ENCODE measurements around the gene KAT6B.
"Not testable (repeated sequence)": the region's sequence is repeated elsewhere in the genome, so short reads cannot be mapped to it uniquely, and the experiment has no call there.

KAT6B gene

DNA sequence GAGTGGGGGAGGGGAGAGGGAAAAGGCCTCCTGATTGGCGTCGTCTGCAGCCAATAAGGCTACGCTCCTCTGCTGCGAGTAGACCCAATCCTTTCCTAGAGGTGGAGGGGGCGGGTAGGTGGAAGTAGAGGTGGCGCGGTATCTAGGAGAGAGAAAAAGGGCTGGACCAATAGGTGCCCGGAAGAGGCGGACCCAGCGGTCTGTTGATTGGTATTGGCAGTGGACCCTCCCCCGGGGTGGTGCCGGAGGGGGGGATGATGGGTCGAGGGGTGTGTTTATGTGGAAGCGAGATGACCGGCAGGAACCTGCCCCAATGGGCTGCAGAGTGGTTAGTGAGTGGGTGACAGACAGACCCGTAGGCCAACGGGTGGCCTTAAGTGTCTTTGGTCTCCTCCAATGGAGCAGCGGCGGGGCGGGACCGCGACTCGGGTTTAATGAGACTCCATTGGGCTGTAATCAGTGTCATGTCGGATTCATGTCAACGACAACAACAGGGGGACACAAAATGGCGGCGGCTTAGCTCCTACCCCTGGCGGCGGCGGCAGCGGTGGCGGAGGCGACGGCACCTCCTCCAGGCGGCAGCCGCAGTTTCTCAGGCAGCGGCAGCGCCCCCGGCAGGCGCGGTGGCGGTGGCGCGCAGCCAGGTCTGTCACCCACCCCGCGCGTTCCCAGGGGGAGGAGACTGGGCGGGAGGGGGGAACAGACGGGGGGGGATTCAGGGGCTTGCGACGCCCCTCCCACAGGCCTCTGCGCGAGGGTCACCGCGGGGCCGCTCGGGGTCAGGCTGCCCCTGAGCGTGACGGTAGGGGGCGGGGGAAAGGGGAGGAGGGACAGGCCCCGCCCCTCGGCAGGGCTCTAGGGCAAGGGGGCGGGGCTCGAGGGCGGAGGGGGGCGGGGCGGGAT lies at the start of gene KAT6B:
Gene KAT6B, plus strand, starts transcription at position 459 of the 903 bp plus-strand sequence. CDS start 16,258 bp downstream, outside the sequence.
- peak; percentile 100 for DNase-seq (ENCODE audit: low read depth in 2 of 2)

DNA sequence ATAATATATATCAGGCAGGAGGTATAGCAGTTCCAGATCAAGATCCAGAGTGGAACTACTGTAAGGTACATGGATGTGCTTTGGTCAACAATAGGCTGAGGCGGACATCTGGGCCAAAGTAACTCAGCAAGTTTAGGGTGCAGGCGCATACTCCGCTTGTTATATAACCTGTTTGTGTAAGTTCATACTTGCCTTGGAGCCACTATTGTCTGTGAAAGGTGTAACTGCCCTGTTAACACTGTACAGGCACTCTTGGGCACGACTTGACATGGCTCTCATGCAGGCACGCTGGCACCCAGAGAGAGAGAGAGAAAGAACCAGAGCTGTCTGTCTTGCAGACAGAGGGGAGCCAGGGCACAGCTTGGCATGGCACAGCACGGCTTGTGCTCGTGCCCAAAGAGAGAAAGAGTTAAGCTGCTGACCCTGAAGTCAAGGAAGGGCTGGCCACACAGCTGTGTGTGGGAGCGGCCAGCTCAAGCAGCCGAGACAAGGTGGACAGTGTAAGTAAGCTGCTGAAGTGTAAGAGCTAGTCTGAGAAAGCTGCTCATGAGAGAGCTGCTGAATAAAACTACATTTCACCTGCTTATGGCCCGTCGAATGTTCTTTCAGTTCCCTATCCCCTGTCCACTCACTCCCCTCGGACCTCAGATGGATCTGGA lies 47.8 kb upstream of the KAT6B start:
- DNase-seq (ENCODE audit: low read depth in 2 of 2): no peak

DNA sequence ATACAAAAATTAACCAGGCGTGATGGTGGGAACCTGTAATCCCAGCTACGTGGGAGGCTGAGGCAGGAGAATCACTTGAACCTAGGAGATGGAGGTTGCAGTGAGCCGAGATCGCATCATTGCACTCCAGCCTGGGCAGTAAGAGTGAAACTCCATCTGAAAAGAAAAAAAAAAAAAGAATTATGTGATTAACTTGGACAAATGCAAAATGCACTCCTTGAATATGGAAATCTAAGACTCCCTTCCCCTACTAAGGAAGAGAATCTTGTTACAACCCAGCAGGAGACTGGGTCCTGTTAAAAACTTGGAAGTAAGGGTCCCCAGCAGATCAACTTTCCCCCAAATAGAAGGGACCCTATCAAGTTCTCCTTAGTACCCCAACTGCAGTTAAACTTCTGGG lies 44.5 kb upstream of the KAT6B start:
- DNase-seq (ENCODE audit: low read depth in 2 of 2): not testable (repeated sequence)

DNA sequence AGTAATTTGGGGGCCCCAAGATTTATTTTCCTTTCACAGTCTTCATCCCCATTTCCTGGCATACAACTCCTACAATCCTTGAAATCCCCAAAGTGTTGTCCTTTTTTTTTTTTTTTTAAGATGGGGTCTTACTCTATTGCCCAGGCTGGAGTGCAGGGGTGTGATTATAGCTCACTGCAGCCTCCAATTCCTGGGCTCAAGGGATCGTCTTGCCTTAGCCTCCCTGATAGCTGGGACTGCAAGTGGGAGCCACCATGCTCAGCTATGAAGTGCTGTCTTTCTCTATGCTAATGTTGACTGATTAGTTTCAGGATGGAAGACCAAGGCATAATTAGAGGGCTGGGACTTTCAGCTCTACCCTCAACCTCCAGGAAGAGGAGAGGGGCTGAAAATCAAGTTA lies 41.9 kb upstream of the KAT6B start:
- DNase-seq (ENCODE audit: low read depth in 2 of 2): no peak

DNA sequence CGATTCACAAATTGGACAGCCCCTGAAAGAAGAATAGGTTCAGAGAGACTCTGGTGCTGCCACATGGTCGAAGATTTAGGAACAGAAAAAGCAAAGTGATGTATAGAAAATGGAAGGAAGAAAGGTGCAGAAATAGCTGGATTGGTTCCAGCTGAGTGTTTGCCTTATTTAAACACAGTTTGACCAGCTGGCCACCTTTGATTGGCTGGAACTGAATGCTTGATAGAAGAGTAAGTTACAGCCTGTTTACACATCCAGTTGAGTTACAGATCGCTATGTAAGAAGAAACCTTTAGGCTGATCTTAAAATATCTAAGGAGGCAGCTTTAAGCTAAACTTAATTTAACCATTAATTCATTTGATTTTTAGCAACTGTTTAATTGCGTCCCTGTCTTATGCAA lies 40.3 kb upstream of the KAT6B start:
- no peak for DNase-seq (ENCODE audit: low read depth in 2 of 2)

DNA sequence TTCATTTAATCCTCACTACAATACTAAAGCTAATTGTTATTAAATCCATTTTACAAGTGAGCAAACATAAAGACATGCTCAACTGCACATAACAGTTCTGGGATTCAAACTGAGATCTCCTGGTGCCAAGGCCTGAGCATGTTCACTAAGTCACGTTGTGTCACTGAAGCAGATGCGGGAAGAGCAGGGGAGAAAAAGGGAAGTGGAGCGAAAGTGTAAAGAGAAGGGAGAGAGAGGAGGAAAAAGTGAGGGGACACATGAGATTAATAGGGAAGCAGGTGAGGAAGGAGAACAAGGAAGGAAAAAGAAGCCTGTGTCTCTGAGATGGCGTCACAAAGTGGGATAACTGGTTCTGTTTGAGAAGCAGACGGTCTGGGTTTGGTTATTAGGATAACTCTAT lies 38.9 kb upstream of the KAT6B start:
- no peak for DNase-seq (ENCODE audit: low read depth in 2 of 2)

DNA sequence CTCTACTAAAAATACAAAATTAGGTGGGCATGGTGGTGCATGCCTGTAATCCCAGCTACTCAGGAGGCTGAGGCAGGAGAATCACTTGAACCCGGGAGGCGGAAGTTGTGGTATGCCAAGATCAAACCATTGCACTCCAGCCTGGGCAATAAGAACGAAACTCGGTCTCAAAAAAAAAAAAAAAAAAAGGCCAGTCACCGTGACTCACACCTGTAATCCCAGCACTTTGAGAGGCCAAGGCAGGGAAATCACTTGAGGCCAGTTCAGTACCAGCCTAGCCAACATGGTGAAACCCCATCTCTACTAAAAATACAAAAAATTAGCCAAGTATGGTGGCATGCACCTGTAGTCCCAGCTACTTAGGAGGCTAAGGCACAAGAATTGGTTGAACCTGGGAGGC lies 34.4 kb upstream of the KAT6B start:
- DNase-seq (ENCODE audit: low read depth in 2 of 2): not testable (repeated sequence)

DNA sequence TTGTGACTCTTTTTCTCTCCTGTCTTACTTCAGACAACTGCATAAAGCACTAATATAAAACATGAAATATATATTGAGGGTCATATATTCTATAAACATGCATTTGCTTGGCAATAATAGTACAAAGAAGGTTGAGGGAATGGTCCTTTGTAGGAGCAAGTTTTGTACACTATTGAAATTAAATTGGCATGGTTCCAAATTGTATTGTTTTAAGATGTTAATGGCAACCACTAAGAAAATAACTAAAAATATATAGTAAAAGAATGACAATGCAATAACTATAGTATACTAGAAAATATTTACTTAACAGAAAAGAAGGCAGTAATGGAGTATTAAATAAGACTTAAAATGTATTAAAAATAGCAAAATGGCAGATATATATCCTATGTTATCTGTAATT lies 33.7 kb upstream of the KAT6B start:
- no peak for DNase-seq (ENCODE audit: low read depth in 2 of 2)

DNA sequence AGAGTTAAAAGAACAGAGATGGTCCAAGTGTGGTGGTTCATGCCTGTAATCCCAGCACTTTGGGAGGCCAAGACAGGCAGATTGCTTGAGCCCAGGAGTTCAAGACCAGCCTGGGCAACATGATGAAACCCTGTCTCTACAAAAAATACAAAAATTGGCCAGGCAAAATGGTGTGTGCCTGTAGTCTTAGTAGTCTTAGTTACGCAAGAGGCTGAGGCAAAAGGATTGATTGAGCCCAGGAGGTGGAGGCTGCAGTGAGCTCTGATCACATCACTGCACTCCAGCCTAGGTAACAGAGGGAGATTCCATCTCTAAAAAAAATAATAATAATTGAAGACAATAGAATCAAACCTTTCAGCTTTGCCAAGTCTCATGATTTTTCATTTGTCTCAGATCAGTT lies 33.2 kb upstream of the KAT6B start:
- not testable (repeated sequence) for DNase-seq (ENCODE audit: low read depth in 2 of 2)

DNA sequence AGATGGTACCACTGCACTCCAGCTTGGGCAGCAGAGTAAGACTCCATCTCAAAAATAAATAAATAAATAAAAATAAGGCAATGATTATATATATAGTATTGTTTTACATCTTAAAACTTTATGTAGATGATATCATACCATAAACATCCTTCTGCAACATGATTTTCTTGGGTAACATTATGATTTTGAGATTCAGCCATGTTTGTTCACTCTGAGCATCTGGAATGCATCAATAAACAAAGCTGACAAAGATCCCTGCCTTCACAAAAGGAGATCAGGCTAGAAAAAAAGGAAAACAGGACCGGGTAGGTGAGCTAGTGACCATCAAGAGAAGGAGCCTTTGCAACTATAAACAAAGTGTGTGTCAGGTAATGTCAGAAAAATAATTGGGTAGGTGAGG lies 31.9 kb upstream of the KAT6B start:
- no peak for DNase-seq (ENCODE audit: low read depth in 2 of 2)

DNA sequence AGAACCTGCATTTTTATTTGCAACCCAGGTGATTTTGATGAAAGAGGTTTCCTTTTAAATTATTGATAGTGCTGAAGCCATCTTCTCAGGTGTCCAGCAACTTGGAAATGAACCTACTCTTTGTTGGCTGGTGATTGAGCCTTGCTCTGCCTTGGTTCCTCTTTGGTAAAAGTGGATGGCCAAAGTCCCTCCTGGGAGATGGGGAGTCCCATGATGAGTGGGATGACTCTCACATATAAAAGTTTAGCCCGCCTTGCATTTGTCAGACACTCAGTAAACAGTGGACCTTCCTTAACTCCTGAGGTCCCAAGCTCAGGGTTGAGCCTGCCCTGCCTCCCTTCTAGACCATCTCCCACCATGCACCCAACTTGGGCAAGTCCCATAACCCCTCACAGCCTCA lies 28.9 kb upstream of the KAT6B start:
- DNase-seq (ENCODE audit: low read depth in 2 of 2): no peak

DNA sequence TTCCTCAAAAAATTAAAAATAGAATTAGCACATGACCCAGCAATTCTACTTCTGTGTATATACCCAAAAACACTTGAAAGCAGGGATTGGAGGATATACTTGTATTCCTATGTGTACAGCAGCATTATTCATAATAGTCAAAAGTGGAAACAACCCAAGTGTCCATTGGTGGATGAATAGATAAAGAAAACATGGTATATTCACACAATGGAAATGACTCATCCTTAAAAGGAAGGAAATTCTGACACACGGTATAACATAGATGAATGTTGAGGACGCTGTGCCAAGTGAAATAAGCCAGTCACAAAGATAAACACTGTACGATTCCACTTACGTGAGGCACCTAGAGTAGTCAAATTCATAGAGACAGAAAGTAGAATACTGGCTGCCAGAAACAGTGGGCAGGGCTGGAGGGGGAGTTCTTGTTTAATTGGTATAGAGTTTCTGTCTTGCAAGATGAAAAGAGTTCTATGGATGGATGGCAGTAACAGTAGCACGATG lies 26.6 kb upstream of the KAT6B start:
- peak; percentile 38 to 40 for DNase-seq (ENCODE audit: low read depth in 2 of 2)

DNA sequence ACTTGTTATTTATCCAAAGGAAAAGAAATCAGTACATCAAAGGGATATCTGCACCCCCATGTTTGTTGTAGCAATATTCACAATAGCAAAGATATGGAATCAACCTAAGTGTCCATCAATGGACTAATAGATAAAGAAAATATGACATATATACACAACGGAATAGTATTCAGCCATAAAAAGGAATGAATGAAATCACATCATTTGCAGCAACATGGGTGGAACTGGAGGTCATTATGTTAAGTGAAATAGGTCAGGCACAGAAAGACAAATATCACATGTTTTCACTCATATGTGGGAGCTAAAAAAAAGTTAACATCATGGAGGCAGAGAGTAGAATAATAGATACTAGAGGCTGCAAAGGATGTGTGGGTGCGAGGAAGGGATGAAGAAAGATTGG lies 25.0 kb upstream of the KAT6B start:
- no peak for DNase-seq (ENCODE audit: low read depth in 2 of 2)

DNA sequence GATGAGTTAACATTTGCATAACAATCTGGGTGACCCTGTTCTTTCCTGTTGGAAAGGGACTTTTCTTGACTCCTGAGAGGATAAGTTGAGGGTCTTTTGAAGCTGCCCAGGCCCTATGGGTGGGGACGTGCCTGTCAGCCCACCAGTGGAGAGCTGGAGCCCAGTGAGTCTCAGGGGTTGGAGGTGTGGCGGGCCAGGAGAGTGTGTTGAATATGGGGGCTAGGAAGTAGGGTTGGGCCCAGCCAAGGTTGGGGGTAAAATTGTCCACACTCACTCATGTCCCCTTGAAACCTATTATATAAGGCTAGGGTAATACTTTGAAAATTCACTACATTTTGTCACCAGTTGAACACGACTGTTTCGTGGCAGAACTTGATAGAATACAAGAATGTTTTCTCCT lies 17.9 kb upstream of the KAT6B start:
- no peak for DNase-seq (ENCODE audit: low read depth in 2 of 2)

DNA sequence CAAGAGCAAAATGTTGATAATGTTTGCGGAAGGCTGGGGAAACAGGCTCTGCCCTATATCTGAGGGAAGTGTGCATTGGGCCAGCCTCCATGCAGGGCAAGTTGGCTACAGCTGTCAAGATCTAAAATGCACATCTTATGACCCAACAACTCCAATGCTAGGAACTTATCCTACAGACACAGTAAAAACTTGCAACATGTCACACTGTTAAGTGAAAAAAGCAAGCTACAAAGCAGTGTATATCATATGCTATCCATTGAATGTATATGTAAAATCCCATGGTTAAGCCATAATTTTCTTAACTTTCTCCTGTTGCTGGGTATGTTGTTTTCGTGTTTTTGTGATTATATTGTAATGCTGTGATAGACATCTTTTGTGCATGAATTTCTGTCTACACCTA lies 16.3 kb upstream of the KAT6B start:
- no peak for DNase-seq (ENCODE audit: low read depth in 2 of 2)

DNA sequence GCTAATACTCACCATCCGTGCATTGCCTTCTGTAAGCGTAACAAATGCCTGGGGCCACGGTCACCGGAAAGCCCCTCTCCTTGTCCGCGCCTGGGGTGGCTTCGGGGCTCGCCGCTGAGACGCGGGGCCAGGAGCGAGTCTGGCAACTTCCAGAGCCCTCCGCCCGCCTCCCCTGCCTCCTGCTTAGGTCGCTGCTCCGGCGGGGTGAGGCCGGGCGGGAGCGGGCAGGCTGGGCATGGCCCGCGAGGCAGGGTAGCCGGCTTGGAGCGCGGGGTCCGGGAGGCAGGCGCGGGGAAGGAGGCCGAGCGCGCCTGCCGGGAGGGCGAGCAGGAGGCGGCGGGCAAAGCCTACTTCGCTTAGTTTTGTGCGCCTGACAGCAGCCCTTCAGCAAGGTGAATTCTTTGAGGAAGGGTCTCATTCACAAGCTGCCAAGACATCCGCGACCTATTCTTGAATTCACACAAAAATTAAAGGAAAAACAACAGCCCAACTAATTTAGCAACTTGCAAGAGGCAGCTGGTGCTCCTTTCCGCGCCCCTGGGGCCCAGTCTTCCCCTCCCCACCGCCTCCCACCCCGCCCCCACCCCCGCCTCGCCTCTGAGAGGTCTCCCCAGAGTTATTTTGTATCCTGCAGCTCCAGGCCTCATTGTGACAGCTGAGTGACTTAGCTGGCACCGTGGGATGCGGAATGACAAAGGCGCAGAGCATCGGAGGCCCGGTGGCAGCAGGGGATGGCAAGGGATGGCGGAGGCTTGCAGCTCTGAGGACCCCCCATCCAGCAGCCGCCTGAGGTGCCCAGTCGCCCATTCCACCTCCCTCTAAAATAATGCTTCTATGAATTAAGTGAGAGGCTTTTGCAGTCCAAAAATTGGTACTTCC lies 12.8 kb upstream of the KAT6B start:
- no peak for DNase-seq (ENCODE audit: low read depth in 2 of 2)

DNA sequence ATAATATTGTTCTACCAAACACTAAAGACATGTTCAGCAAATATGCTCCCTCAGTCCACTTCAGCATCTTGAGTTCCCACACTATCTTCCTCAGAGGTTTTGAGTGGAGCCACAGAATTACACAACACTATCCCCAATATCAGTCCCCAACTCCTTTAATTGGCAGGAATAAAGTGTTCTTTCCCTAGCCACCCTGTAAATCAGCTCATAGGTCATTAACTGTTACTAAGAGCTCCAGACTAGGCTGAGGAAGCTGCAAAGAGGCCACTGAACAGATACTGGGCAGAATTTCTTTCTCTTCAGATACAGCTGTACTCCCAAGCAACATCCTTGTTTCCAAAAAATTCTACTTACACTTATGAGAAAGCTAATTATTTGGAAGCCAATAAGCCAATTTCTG lies 11.6 kb upstream of the KAT6B start:
- no peak for DNase-seq (ENCODE audit: low read depth in 2 of 2)

DNA sequence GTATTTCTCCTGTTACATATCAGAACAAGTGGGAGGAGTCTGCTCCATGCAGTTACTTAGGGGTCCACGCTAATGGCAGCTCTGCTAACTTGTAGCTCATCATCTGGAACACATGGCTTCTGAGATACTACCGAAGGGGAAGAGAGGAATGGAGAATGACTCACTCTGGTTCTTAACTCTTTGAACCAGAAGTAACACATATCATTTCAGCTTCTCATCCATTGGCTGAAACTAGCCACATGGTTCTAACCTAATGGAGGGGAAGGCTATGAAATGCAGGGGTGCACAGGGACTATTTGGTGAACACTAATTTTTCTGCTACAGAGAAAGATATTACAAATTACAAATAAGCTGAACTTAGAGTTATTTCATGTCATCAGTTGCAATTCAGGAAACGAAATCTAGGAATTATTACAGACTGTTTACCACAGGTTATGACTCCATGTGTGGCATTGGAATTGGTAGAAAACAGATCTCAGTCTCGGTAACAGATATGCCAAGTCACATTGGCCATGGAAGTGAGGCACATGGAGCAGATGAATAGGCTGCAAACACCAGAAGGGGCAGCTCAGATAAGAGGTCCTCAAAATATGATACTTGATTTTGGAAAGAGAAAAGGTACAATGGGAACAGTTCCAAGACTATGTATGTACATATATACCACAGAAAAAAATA lies 9.4 kb upstream of the KAT6B start:
- no peak for DNase-seq (ENCODE audit: low read depth in 2 of 2)

DNA sequence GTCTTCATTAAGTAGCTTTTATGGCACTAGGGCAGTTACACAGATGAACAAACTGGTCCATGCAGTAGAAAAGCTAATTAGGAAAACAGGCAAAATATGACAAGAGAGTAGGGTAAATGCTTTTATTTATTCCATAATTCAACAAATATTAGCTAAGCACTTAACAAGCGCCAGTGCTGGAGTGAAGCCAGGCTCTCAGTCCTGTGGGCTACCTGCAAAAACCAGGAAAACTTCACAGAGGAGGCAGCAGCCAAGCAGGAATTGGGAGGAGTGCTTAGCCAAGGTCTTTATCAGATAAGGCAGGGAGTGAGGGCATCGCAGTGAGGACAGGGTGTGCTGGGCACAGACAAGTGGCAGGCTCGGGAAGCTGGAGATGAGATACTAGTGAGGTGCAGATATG lies 4.9 kb upstream of the KAT6B start:
- no peak for DNase-seq (ENCODE audit: low read depth in 2 of 2)

DNA sequence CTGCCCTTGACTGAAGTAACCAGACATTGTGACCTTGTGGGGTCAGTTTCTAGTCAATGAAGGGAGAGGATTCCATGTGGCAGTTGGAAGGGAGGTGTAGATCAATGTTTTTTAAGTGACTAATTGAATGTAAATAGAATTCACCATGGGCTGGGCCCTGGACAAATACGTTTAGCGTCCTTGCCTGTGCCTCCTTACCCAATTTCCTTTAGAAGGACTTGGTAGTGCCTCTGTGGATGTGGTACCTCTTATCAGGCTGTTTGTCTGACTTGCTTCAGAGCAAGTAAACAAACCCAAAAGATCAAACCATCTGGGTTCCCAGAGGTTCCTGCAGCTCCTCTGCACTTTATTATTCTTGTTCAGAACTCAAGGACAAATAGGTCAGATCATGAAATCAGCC lies 4.3 kb upstream of the KAT6B start:
- DNase-seq (ENCODE audit: low read depth in 2 of 2): no peak

DNA sequence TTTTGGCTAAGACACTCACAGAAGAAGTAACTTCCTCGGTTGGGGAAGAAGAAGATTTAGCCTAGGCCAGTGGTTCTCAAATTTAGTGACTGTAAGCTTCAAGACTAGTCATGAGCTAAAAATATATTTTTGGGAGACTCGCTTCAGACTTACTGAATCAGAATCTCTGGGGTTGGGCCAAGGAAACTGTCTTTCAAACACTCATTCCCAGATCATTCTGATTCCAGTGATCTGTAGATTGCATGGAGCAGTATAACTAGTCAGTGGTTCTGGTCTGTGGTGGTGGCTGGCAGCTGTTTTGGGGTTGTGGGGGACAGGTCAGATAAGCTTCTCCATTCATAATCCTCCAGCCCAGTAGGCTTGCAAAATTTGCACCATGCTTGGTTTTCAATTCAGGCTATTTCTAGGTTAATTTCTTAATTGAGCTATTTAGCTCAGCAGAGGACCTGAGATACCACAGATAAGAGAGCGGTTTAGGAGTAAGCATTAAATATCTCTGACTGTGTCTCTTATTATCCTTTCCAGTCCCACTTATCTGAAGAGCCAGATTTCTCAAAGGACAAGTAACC lies 3.8 kb upstream of the KAT6B start:
- DNase-seq (ENCODE audit: low read depth in 2 of 2): peak; percentile 32 to 37

Data from fibroblast of skin of left quadriceps (primary cell).